HepG2 (cell line): ENCODE data around the gene DIO2. TPM values are rescaled to one million over a fixed set of nuclear protein-coding genes. Genes with fewer than 3 reads are reported as not detected.

Source experiments
- ATAC-seq: fragments of 200-7000 bp; cut with Tn5 transposase; 3 replicates; pipeline ENCODE4 v1.9.1; 2020; ENCODE audit warnings: mild to moderate bottlenecking, moderate library complexity
- BruUV-seq: library from RNA; stranded (reverse); fragments of 400-500 nt; replicated peaks from 2 replicates; lab custom pipeline; 2021; lab: Mats Ljungman, UMichigan
- CTCF ChIA-PET: fragments of 300-600 bp; formaldehyde crosslinking; extraction: SDS; loops from one replicate; lab custom pipeline; 2021; ENCODE audit warnings: low total read pairs, inconsistent platforms, low intra/inter-chr PET ratio; lab: Yijun Ruan, JAX
- POLR2A ChIA-PET: fragments of 350-600 bp; sonication (Branson Sonifier 250); formaldehyde crosslinking; loops from one replicate; lab custom pipeline; 2020; ENCODE audit warnings: antibody characterized with exemption, inconsistent platforms; lab: Yijun Ruan, JAX
- DNase-seq: peaks from one replicate; pipeline ENCODE4 v3.0.0-alpha.2; 2015; ENCODE audit warnings: low spot score
- FAIRE-seq: peaks from 3 replicates; lab custom pipeline; 2011; peaks lifted over from hg19 to GRCh38; lab: Jason Lieb, UNC
- H2AFZ ChIP-seq: one replicate; pipeline ENCODE4 v1.6.1; 2011; ENCODE audit warnings: low read length, inconsistent platforms
- H3K27ac ChIP-seq: fragments of 300-600 bp; 3 replicates; pipeline ENCODE4 v1.8.0; 2011; ENCODE audit warnings: mixed run types, mild to moderate bottlenecking, mixed read lengths, low read length, inconsistent platforms; ENCODE audit not compliant: insufficient read depth; ENCODE audit errors: extremely low read length
- H3K27me3 ChIP-seq, 2 experiments: fragments of 200-600 bp in 1 of 2; 2 replicates in 1 of 2; 3 replicates in 1 of 2; pipeline versions ENCODE4 v1.6.0 to v1.8.0; 2011; ENCODE audit warnings: low read length in 2 of 2, mild to moderate bottlenecking in 2 of 2, moderate library complexity in 2 of 2, inconsistent platforms in 1 of 2; ENCODE audit not compliant: insufficient read depth in 2 of 2, control insufficient read depth in 1 of 2
- H3K36me3 ChIP-seq, 2 experiments: fragments of 200-600 bp in 1 of 2; replicated peaks in 1 of 2; 2 replicates in 1 of 2; 3 replicates in 1 of 2; pipeline versions ENCODE4 v1.5.1 to v1.8.0; 2011; ENCODE audit warnings: low read length in 2 of 2, inconsistent platforms in 1 of 2; ENCODE audit not compliant: insufficient read depth in 2 of 2, control insufficient read depth in 1 of 2
- H3K4me1 ChIP-seq: 2 replicates; pipeline ENCODE4 v1.5.1; 2012; ENCODE audit warnings: low read length, inconsistent platforms; ENCODE audit not compliant: insufficient read depth
- H3K4me2 ChIP-seq: 2 replicates; pipeline ENCODE4 v1.6.0; 2011; ENCODE audit warnings: low read depth, low read length, inconsistent platforms
- H3K4me3 ChIP-seq, 3 experiments: fragments of 200-600 bp in 1 of 3; sonication (generic), shearing (Covaris generic) in 1 of 3; replicated peaks in 1 of 3; 2 replicates each; pipeline ENCODE4 v1.5.1; 2011 to 2016; ENCODE audit warnings: low read length in 3 of 3, inconsistent platforms in 2 of 3, low read depth in 2 of 3, mild to moderate bottlenecking in 2 of 3, control low read depth in 1 of 3, mixed read lengths in 1 of 3; ENCODE audit not compliant: insufficient read depth in 1 of 3
- H3K79me2 ChIP-seq: one replicate; pipeline ENCODE4 v1.6.1; 2011; ENCODE audit warnings: low read length, inconsistent platforms; ENCODE audit not compliant: insufficient read depth
- H3K9ac ChIP-seq: 2 replicates; pipeline ENCODE4 v1.6.0; 2011; ENCODE audit warnings: mild to moderate bottlenecking, low read depth, low read length, inconsistent platforms; ENCODE audit not compliant: insufficient read depth
- H3K9me3 ChIP-seq: 2 replicates; pipeline ENCODE4 v1.5.1; 2012; ENCODE audit warnings: mild to moderate bottlenecking, low read length
- H4K20me1 ChIP-seq: 2 replicates; pipeline ENCODE4 v1.6.0; 2011; ENCODE audit warnings: inconsistent platforms, mild to moderate bottlenecking, low read length, moderate library complexity; ENCODE audit not compliant: insufficient read depth
- MAZ ChIP-seq, 2 experiments: sonication (generic) in 1 of 2; formaldehyde crosslinking in 1 of 2; IDR thresholded peaks; 2 replicates each; pipeline versions ENCODE4 v1.5.0 to v1.6.1; 2012 to 2020; ENCODE audit warnings: low read depth in 2 of 2, mild to moderate bottlenecking in 2 of 2, borderline replicate concordance in 1 of 2, improper control_type of control experiment in 1 of 2, low read length in 1 of 2, missing genetic modification reagents in 1 of 2, moderate library complexity in 1 of 2
- SRSF1 ChIP-seq: fragments of 200-400 bp; formaldehyde crosslinking; optimal IDR thresholded peaks from 2 replicates; pipeline ENCODE3; 2017; ENCODE audit warnings: mild to moderate bottlenecking, low read depth, low read length, moderate library complexity
- ZFP36 ChIP-seq: fragments of 150-350 bp; IDR thresholded peaks from 2 replicates; pipeline ENCODE4 v1.6.1; 2018; ENCODE audit warnings: borderline replicate concordance, low read length, low read depth; ENCODE audit not compliant: partially characterized antibody
- ZKSCAN8 ChIP-seq: IDR thresholded peaks from 2 replicates; pipeline ENCODE4 v1.6.1; 2016; ENCODE audit warnings: borderline replicate concordance, missing genetic modification reagents, missing compliant biosample characterization
- ZNF607 ChIP-seq: sonication (generic); formaldehyde crosslinking; IDR thresholded peaks from 2 replicates; pipeline ENCODE4 v1.5.1; 2020; ENCODE audit warnings: missing genetic modification reagents, mild to moderate bottlenecking, borderline replicate concordance
- WGBS: methylation state at CpG from one replicate; pipeline ENCODE4 v1.1.6; 2017; ENCODE audit warnings: low lambda C conversion rate; 5-methylcytosine and 5-hydroxymethylcytosine counted together
- in situ Hi-C: cut with HindIII; loops from 2 replicates; pipeline ENCODE4 v1.10.0; 2017; ENCODE audit warnings: low pct_unique_long_range_greater_than_20kb; ENCODE audit not compliant: extremely low pct_ligation_motif_present
- intact Hi-C: fragments of 100-400 bp; cut with micrococcal nuclease; formaldehyde crosslinking; loops from one replicate; pipeline ENCODE4 v1.10.0; 2022; ENCODE audit not compliant: unreplicated experiment
- polyA plus RNA-seq, 8 experiments: library from polyadenylated mRNA; depleted of rRNA in 3 of 8; stranded (reverse) in 7 of 8; unstranded in 1 of 8; fragments of >200 nt; fragmentation: Illumina TruSeq in 4 of 8; extraction: Trizol in 4 of 8; gene quantifications; 2 replicates each; pipeline versions ENCODE4 v1.2.1 to v1.2.3, GENCODE V29; 2011 to 2016; ENCODE audit warnings: low read depth in 4 of 8, missing spikeins in 1 of 8, mixed read lengths in 1 of 8; ENCODE audit not compliant: insufficient read depth in 1 of 8
- total RNA-seq, 5 experiments: library from RNA; depleted of rRNA; stranded (reverse); fragments of >200 nt; fragmentation: Illumina TruSeq; extraction: Trizol; gene quantifications; 2 replicates each; pipeline ENCODE4 v1.2.3, GENCODE V29; 2016; ENCODE audit warnings: low read depth in 1 of 5
- TF ChIP-seq, protein P1 (sequence below): sonication (generic); formaldehyde crosslinking; IDR thresholded peaks from 2 replicates; pipeline ENCODE4 v1.5.0; 2020; ENCODE audit warnings: mild to moderate bottlenecking, missing genetic modification reagents
- TF ChIP-seq, protein P2 (sequence below): sonication (generic); formaldehyde crosslinking; IDR thresholded peaks from 2 replicates; pipeline ENCODE4 v1.4.0; 2020; ENCODE audit warnings: missing genetic modification reagents

The DIO2 gene
- total and polyA plus RNA-seq, 2 of the 13 experiments (the other 11 are each of a cell fraction or from before 2014, with no cell fraction given) = not detected

DNA sequence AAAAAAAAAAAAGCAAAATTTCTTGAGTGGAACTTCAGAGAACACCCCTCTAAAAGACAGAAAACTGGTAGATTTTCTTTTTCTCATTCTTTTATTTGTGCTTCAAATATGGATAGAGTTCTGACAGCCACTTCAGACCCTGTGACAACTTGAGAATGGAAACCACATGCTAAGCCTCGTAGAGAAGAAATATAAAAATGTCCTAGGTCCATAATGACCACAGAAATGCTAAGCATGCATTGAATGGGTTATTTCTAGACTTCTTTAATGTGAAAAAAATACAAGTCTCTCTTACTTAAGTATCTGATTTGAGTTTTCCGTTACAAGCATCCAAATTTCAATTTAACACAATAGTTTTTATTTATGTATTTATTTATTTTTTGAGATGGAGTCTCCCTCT lies 28.3 kb upstream of the DIO2 start (continued):
- TF ChIP-seq SRSF1 (no peak), ZNF607 (CRISPR knock-in tag) (no peak)
- TF ChIP-seq, protein P1, sequence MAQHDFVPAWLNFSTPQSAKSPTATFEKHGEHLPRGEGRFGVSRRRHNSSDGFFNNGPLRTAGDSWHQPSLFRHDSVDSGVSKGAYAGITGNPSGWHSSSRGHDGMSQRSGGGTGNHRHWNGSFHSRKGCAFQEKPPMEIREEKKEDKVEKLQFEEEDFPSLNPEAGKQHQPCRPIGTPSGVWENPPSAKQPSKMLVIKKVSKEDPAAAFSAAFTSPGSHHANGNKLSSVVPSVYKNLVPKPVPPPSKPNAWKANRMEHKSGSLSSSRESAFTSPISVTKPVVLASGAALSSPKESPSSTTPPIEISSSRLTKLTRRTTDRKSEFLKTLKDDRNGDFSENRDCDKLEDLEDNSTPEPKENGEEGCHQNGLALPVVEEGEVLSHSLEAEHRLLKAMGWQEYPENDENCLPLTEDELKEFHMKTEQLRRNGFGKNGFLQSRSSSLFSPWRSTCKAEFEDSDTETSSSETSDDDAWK (CRISPR knock-in tag) = no peak
- TF ChIP-seq, protein P2, sequence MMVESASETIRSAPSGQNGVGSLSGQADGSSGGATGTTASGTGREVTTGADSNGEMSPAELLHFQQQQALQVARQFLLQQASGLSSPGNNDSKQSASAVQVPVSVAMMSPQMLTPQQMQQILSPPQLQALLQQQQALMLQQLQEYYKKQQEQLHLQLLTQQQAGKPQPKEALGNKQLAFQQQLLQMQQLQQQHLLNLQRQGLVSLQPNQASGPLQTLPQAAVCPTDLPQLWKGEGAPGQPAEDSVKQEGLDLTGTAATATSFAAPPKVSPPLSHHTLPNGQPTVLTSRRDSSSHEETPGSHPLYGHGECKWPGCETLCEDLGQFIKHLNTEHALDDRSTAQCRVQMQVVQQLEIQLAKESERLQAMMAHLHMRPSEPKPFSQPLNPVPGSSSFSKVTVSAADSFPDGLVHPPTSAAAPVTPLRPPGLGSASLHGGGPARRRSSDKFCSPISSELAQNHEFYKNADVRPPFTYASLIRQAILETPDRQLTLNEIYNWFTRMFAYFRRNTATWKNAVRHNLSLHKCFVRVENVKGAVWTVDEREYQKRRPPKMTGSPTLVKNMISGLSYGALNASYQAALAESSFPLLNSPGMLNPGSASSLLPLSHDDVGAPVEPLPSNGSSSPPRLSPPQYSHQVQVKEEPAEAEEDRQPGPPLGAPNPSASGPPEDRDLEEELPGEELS = no peak
- TF ChIP-seq, all 625 proteins: peak for 0

DNA sequence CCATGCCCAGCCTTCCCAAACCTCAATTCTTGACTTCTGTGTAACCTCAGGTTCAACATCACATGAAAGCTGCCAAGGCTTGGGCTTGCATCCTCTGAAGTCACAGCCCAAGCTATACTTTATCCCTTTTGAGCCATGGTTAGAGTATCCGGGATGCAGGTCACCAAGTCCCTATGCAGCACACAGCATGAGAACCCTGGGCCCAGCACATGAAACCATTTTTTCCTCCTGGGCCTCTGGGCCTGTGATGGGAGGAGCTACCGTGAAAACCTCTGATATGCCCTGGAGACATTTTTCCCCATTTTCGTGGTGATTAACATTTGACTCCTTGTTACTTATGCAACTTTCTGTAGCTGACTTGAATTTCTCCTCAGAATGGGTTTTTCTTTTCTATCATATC lies 25.8 kb upstream of the DIO2 start:
- ChIA-PET CTCF (no interaction called here), POLR2A (no interaction called here)
- WGBS = 0% methylated on average over 2 of the region's 3 CpGs
- intact Hi-C loops = no loop called here
- H3K27me3 ChIP-seq = no peaks in the 10 kb centered on the region
- H3K4me1 ChIP-seq = no peaks in the 10 kb centered on the region
- no peak overlapping the region for H3K4me2 ChIP-seq
- BruUV-seq = no TSS peak
- H3K9ac ChIP-seq = no peak overlapping the region
- H2AFZ ChIP-seq = no peak overlapping the region
- H3K4me3 ChIP-seq = no peak overlapping the region
- TF ChIP-seq ZFP36 (peak; percentile 38), MAZ (IDR thresholded peaks at IDR 0.05; ENCODE audit: borderline replicate concordance, low read depth, low read length) (no peak), MAZ (CRISPR knock-in tag; IDR thresholded peaks at IDR 0.05; ENCODE audit: low read depth) (no peak), ZKSCAN8 (no peak)
- no peak overlapping the region for H3K27ac ChIP-seq
- peaks cover 66% of the 10 kb centered on the region for H3K9me3 ChIP-seq
- no peaks in the 10 kb centered on the region for H3K36me3 ChIP-seq
- H4K20me1 ChIP-seq = no peaks in the 10 kb centered on the region
- H3K79me2 ChIP-seq = no peaks in the 10 kb centered on the region
- DNase-seq (no peak), ATAC-seq (no peak), FAIRE-seq (no peak)
- in situ Hi-C loops = no loop called here
